HG03066 (cell line): ENCODE data around the gene USP21.

ENCODE experiments used
- ATAC-seq: cut with Tn5 transposase; IDR thresholded peaks from one replicate; pipeline ENCODE4 v1.9.1; 2021; ENCODE audit warnings: low read depth; ENCODE audit not compliant: unreplicated experiment

USP21 gene

GRCh38 chr1:161190962-161191521 is 31.7 kb downstream of the USP21 start:
- ATAC-seq: no peak

GRCh38 chr1:161191971-161192370 is 32.7 kb downstream of the USP21 start:
- no peak for ATAC-seq

GRCh38 chr1:161192476-161193465 is 33.5 kb downstream of the USP21 start:
- ATAC-seq: peak; percentile 61

- no peak for ATAC-seq
These were observed 34.4 kb downstream of the USP21 start for GRCh38 chr1:161193561-161194235.

- no peak for ATAC-seq
These were observed 35.9 kb downstream of the USP21 start for GRCh38 chr1:161195171-161195570.

- no peak for ATAC-seq
These were observed 36.8 kb downstream of the USP21 start for GRCh38 chr1:161196111-161196510.

GRCh38 chr1:161196521-161197451 is 37.5 kb downstream of the USP21 start:
- no peak for ATAC-seq

- ATAC-seq: no peak
These were observed 38.4 kb downstream of the USP21 start for GRCh38 chr1:161197560-161198193.

- no peak for ATAC-seq
These were observed 39.0 kb downstream of the USP21 start for GRCh38 chr1:161198194-161198896.

- no peak for ATAC-seq
These were observed 39.7 kb downstream of the USP21 start, which contains the start of gene ADAMTS4 for GRCh38 chr1:161198897-161199431. Gene ADAMTS4, minus strand, starts transcription at chr1:161199054. Its CDS starts 427 bp downstream, at chr1:161198627.

- no peak for ATAC-seq
These were observed 40.3 kb downstream of the USP21 start for GRCh38 chr1:161199506-161200139.

- no peak for ATAC-seq
These were observed 41.2 kb downstream of the USP21 start for GRCh38 chr1:161200421-161200991.

GRCh38 chr1:161200992-161201835 is 41.9 kb downstream of the USP21 start:
- ATAC-seq: no peak

- peak; percentile 97 for ATAC-seq
These were observed 42.8 kb downstream of the USP21 start, which contains the start of gene NDUFS2 for GRCh38 chr1:161201836-161202712. Gene NDUFS2, plus strand, starts transcription at chr1:161202367. Its CDS starts 19 bp downstream, at chr1:161202386.

GRCh38 chr1:161206411-161207140 is 47.3 kb downstream of the USP21 start:
- ATAC-seq: no peak
